Keratinocyte (primary cell): Measurements from ENCODE around the gene SSMEM1.

Experiments
- CTCF ChIP-seq, 3 experiments: IDR thresholded peaks in 1 of 3; conservative IDR thresholded peaks in 1 of 3; optimal IDR thresholded peaks in 1 of 3; 2 replicates in 2 of 3; 3 replicates in 1 of 3; pipeline versions ENCODE3 to v1.5.1; 2011; ENCODE audit warnings: low read length in 3 of 3, mild to moderate bottlenecking in 3 of 3, moderate library complexity in 2 of 3, control low read depth in 1 of 3, inconsistent platforms in 1 of 3; ENCODE audit not compliant: insufficient read depth in 2 of 3; ENCODE audit errors: extremely low read depth in 1 of 3
- EZH2 ChIP-seq: IDR thresholded peaks from one replicate; pipeline ENCODE4 v1.6.1; 2012; ENCODE audit warnings: inconsistent platforms, mild to moderate bottlenecking, low read length, moderate library complexity

GRCh38 chr7:130231792-130232191 is 24.1 kb downstream of the SSMEM1 start:
- TF ChIP-seq CTCF (optimal IDR thresholded peaks at IDR 0.05 in 1 of 3, IDR thresholded peaks at IDR 0.05 in 1 of 3, conservative IDR thresholded peaks at IDR 0.05 in 1 of 3; ENCODE audit: extremely low read depth in 1 of 3, insufficient read depth in 2 of 3, low read length in 3 of 3) (no peak), EZH2 (no peak)
